HEK293 (cell line): ENCODE measurements around the gene COL5A1.
A peak's percentile ranks its signal among the peaks of the same experiment; 100 is the strongest.

ENCODE experiments used
- EGR2 ChIP-seq: fragments of 450-650 bp; formaldehyde crosslinking; IDR thresholded peaks from 2 replicates; pipeline ENCODE4 v1.5.1; 2016; ENCODE audit warnings: low read depth, missing biosample characterization, missing genetic modification characterization
- GLIS1 ChIP-seq: fragments of 450-650 bp; formaldehyde crosslinking; IDR thresholded peaks from 2 replicates; pipeline ENCODE4 v1.5.1; 2016; ENCODE audit warnings: missing biosample characterization, missing genetic modification characterization
- GLIS2 ChIP-seq: fragments of 450-650 bp; formaldehyde crosslinking; IDR thresholded peaks from 2 replicates; pipeline ENCODE4 v1.5.1; 2016; ENCODE audit warnings: missing biosample characterization, missing genetic modification characterization
- OSR2 ChIP-seq: fragments of 450-650 bp; formaldehyde crosslinking; IDR thresholded peaks from 2 replicates; pipeline ENCODE4 v1.5.1; 2016; ENCODE audit warnings: missing biosample characterization, missing genetic modification characterization
- PRDM1 ChIP-seq: fragments of 450-650 bp; formaldehyde crosslinking; IDR thresholded peaks from 2 replicates; pipeline ENCODE4; 2016; ENCODE audit warnings: missing biosample characterization, missing genetic modification characterization
- SCRT1 ChIP-seq: fragments of 450-650 bp; formaldehyde crosslinking; IDR thresholded peaks from 2 replicates; pipeline ENCODE4 v1.5.1; 2016; ENCODE audit warnings: missing biosample characterization, missing genetic modification characterization, borderline replicate concordance
- ZNF114 ChIP-seq: fragments of 450-650 bp; formaldehyde crosslinking; IDR thresholded peaks from 2 replicates; pipeline ENCODE4 v1.5.0; 2017; ENCODE audit warnings: missing biosample characterization, missing genetic modification characterization
- ZNF202 ChIP-seq: fragments of 450-650 bp; formaldehyde crosslinking; IDR thresholded peaks from 2 replicates; pipeline ENCODE4 v1.5.1; 2016; ENCODE audit warnings: missing biosample characterization, missing genetic modification characterization, borderline replicate concordance
- ZNF292 ChIP-seq: fragments of 450-650 bp; formaldehyde crosslinking; IDR thresholded peaks from 2 replicates; pipeline ENCODE4 v1.5.1; 2016; ENCODE audit warnings: low read depth, missing biosample characterization, missing genetic modification characterization, borderline replicate concordance
- ZNF324 ChIP-seq: fragments of 450-650 bp; formaldehyde crosslinking; IDR thresholded peaks from 2 replicates; pipeline ENCODE4 v1.5.1; 2016; ENCODE audit warnings: missing biosample characterization, missing genetic modification characterization
- ZNF529 ChIP-seq: fragments of 450-650 bp; formaldehyde crosslinking; IDR thresholded peaks from 2 replicates; pipeline ENCODE4 v1.5.1; 2017; ENCODE audit warnings: missing genetic modification characterization, missing biosample characterization; ENCODE audit not compliant: insufficient replicate concordance
- ZNF544 ChIP-seq: fragments of 450-650 bp; formaldehyde crosslinking; IDR thresholded peaks from 2 replicates; pipeline ENCODE4 v1.5.0; 2017; ENCODE audit warnings: missing biosample characterization, missing genetic modification characterization
- ZNF571 ChIP-seq: fragments of 450-650 bp; formaldehyde crosslinking; IDR thresholded peaks from 2 replicates; pipeline ENCODE4 v1.5.0; 2017; ENCODE audit warnings: missing biosample characterization, missing genetic modification characterization
- ZNF654 ChIP-seq: fragments of 450-650 bp; formaldehyde crosslinking; IDR thresholded peaks from 2 replicates; pipeline ENCODE4 v1.5.1; 2016; ENCODE audit warnings: low read depth, missing biosample characterization, missing genetic modification characterization
- ZNF670 ChIP-seq: fragments of 450-650 bp; formaldehyde crosslinking; IDR thresholded peaks from 2 replicates; pipeline ENCODE4 v1.5.1; 2016; ENCODE audit warnings: missing biosample characterization, missing genetic modification characterization, low read depth
- ZNF677 ChIP-seq: fragments of 450-650 bp; IDR thresholded peaks from 2 replicates; pipeline ENCODE4 v1.5.0; 2018; ENCODE audit warnings: missing biosample characterization, mild to moderate bottlenecking, missing genetic modification characterization, moderate library complexity
- TF ChIP-seq, protein P1 (sequence below): fragments of 450-650 bp; formaldehyde crosslinking; IDR thresholded peaks from 2 replicates; pipeline ENCODE4 v1.5.1; 2016; ENCODE audit warnings: missing biosample characterization, missing genetic modification characterization
- TF ChIP-seq, protein P2 (sequence below): fragments of 450-650 bp; formaldehyde crosslinking; IDR thresholded peaks from 2 replicates; pipeline ENCODE4 v1.5.1; 2016; ENCODE audit warnings: missing biosample characterization, missing genetic modification characterization, borderline replicate concordance
- TF ChIP-seq, protein P3 (sequence below): fragments of 450-650 bp; formaldehyde crosslinking; IDR thresholded peaks from 2 replicates; pipeline ENCODE4 v1.5.1; 2017; ENCODE audit warnings: missing biosample characterization, missing genetic modification characterization
- TF ChIP-seq, protein P4 (sequence below): fragments of 450-650 bp; formaldehyde crosslinking; IDR thresholded peaks from 2 replicates; pipeline ENCODE4 v1.5.1; 2016; ENCODE audit warnings: missing biosample characterization, missing genetic modification characterization
- TF ChIP-seq, protein P5 (sequence below): fragments of 450-650 bp; formaldehyde crosslinking; conservative IDR thresholded peaks from 2 replicates; pipeline ENCODE4 v1.5.1; 2016; ENCODE audit warnings: low read depth, missing biosample characterization, missing genetic modification characterization
- TF ChIP-seq, protein P6 (sequence below): fragments of 450-650 bp; formaldehyde crosslinking; IDR thresholded peaks from 2 replicates; pipeline ENCODE4 v1.5.1; 2016; ENCODE audit warnings: missing biosample characterization, missing genetic modification characterization, low read depth
- TF ChIP-seq, protein P7 (sequence below): fragments of 450-650 bp; formaldehyde crosslinking; IDR thresholded peaks from 2 replicates; pipeline ENCODE4 v1.5.1; 2016; ENCODE audit warnings: missing biosample characterization, missing genetic modification characterization

The COL5A1 gene

DNA sequence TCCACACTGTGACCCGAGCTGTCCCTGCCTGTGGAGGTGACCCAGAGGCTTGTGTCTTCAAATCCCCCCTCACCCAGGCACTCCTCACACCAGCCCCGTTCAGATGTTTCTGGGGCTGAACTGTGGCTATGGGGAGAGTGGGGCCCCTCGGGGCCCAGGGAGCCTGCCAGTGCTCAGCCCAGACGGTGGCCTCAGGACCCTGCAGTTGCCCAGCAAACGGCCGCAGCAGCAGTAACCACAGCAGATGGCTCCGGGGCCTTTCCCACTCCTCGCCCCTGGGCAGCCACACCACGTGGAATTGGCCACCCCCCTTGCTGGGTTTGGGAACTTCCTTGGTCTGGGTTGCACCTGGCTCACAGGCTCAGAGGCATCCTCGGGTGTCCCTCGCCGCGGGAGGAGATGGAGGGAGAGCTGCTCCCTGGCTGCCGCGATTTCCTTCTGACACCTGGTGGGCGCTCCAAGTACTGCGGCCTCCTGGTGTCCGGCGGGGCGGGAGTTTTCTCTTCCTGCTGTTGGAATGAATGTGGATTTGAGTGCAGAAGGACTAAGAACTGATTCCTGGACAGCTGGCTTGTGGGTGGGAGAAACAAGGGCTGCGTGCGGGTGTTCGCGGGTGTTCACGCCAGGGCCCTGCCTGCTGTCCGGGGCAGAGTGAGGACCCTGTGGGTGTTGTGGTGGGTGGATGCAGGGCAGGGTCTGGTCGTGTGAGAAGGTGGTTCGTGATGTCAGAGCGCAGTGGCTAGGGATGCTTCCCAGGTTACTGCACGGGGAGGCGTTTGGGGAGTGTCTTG lies 97.5 kb downstream of the COL5A1 start (continued):
- TF ChIP-seq, protein P1, sequence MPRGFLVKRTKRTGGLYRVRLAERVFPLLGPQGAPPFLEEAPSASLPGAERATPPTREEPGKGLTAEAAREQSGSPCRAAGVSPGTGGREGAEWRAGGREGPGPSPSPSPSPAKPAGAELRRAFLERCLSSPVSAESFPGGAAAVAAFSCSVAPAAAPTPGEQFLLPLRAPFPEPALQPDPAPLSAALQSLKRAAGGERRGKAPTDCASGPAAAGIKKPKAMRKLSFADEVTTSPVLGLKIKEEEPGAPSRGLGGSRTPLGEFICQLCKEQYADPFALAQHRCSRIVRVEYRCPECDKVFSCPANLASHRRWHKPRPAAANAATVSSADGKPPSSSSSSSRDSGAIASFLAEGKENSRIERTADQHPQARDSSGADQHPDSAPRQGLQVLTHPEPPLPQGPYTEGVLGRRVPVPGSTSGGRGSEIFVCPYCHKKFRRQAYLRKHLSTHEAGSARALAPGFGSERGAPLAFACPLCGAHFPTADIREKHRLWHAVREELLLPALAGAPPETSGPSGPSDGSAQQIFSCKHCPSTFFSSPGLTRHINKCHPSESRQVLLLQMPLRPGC (tag by site-specific recombination) = no peak
- TF ChIP-seq ZNF529 (tag by site-specific recombination) (no peak), GLIS2 (no peak), ZNF571 (tag by site-specific recombination) (no peak), ZNF677 (tag by site-specific recombination) (no peak), EGR2 (tag by site-specific recombination) (peak; percentile 98), ZNF202 (tag by site-specific recombination) (no peak), SCRT1 (tag by site-specific recombination) (no peak), OSR2 (tag by site-specific recombination) (no peak), ZNF544 (tag by site-specific recombination) (no peak), ZNF670 (tag by site-specific recombination) (no peak), ZNF114 (tag by site-specific recombination) (no peak), ZNF292 (tag by site-specific recombination) (no peak), ZNF324 (tag by site-specific recombination) (no peak), ZNF654 (tag by site-specific recombination) (peak; percentile 63), PRDM1 (tag by site-specific recombination) (no peak), GLIS1 (tag by site-specific recombination) (peak; percentile 48)
- TF ChIP-seq, protein P2, sequence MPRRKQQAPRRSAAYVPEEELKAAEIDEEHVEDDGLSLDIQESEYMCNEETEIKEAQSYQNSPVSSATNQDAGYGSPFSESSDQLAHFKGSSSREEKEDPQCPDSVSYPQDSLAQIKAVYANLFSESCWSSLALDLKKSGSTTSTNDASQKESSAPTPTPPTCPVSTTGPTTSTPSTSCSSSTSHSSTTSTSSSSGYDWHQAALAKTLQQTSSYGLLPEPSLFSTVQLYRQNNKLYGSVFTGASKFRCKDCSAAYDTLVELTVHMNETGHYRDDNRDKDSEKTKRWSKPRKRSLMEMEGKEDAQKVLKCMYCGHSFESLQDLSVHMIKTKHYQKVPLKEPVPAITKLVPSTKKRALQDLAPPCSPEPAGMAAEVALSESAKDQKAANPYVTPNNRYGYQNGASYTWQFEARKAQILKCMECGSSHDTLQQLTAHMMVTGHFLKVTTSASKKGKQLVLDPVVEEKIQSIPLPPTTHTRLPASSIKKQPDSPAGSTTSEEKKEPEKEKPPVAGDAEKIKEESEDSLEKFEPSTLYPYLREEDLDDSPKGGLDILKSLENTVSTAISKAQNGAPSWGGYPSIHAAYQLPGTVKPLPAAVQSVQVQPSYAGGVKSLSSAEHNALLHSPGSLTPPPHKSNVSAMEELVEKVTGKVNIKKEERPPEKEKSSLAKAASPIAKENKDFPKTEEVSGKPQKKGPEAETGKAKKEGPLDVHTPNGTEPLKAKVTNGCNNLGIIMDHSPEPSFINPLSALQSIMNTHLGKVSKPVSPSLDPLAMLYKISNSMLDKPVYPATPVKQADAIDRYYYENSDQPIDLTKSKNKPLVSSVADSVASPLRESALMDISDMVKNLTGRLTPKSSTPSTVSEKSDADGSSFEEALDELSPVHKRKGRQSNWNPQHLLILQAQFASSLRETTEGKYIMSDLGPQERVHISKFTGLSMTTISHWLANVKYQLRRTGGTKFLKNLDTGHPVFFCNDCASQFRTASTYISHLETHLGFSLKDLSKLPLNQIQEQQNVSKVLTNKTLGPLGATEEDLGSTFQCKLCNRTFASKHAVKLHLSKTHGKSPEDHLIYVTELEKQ (tag by site-specific recombination) = no peak
- TF ChIP-seq, protein P3, sequence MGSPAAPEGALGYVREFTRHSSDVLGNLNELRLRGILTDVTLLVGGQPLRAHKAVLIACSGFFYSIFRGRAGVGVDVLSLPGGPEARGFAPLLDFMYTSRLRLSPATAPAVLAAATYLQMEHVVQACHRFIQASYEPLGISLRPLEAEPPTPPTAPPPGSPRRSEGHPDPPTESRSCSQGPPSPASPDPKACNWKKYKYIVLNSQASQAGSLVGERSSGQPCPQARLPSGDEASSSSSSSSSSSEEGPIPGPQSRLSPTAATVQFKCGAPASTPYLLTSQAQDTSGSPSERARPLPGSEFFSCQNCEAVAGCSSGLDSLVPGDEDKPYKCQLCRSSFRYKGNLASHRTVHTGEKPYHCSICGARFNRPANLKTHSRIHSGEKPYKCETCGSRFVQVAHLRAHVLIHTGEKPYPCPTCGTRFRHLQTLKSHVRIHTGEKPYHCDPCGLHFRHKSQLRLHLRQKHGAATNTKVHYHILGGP (tag by site-specific recombination) = no peak
- TF ChIP-seq, protein P4, sequence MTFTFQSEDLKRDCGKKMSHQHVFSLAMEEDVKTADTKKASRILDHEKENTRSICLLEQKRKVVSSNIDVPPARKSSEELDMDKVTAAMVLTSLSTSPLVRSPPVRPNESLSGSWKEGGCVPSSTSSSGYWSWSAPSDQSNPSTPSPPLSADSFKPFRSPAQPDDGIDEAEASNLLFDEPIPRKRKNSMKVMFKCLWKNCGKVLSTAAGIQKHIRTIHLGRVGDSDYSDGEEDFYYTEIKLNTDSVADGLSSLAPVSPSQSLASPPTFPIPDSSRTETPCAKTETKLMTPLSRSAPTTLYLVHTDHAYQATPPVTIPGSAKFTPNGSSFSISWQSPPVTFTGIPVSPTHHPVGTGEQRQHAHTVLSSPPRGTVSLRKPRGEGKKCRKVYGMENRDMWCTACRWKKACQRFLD (tag by site-specific recombination) = no peak
- TF ChIP-seq, protein P5, sequence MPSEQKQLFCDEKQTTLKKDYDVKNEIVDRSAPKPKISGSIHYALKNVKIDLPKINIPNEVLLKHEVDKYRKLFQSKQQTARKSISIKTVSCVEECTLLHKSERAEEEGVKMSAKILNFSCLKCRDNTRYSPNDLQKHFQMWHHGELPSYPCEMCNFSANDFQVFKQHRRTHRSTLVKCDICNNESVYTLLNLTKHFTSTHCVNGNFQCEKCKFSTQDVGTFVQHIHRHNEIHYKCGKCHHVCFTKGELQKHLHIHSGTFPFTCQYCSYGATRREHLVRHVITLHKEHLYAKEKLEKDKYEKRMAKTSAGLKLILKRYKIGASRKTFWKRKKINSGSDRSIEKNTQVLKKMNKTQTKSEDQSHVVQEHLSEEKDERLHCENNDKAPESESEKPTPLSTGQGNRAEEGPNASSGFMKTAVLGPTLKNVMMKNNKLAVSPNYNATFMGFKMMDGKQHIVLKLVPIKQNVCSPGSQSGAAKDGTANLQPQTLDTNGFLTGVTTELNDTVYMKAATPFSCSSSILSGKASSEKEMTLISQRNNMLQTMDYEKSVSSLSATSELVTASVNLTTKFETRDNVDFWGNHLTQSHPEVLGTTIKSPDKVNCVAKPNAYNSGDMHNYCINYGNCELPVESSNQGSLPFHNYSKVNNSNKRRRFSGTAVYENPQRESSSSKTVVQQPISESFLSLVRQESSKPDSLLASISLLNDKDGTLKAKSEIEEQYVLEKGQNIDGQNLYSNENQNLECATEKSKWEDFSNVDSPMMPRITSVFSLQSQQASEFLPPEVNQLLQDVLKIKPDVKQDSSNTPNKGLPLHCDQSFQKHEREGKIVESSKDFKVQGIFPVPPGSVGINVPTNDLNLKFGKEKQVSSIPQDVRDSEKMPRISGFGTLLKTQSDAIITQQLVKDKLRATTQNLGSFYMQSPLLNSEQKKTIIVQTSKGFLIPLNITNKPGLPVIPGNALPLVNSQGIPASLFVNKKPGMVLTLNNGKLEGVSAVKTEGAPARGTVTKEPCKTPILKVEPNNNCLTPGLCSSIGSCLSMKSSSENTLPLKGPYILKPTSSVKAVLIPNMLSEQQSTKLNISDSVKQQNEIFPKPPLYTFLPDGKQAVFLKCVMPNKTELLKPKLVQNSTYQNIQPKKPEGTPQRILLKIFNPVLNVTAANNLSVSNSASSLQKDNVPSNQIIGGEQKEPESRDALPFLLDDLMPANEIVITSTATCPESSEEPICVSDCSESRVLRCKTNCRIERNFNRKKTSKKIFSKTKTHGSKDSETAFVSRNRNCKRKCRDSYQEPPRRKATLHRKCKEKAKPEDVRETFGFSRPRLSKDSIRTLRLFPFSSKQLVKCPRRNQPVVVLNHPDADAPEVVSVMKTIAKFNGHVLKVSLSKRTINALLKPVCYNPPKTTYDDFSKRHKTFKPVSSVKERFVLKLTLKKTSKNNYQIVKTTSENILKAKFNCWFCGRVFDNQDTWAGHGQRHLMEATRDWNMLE = no peak
- TF ChIP-seq, protein P6, sequence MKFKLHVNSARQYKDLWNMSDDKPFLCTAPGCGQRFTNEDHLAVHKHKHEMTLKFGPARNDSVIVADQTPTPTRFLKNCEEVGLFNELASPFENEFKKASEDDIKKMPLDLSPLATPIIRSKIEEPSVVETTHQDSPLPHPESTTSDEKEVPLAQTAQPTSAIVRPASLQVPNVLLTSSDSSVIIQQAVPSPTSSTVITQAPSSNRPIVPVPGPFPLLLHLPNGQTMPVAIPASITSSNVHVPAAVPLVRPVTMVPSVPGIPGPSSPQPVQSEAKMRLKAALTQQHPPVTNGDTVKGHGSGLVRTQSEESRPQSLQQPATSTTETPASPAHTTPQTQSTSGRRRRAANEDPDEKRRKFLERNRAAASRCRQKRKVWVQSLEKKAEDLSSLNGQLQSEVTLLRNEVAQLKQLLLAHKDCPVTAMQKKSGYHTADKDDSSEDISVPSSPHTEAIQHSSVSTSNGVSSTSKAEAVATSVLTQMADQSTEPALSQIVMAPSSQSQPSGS (tag by site-specific recombination) = no peak
- TF ChIP-seq, protein P7, sequence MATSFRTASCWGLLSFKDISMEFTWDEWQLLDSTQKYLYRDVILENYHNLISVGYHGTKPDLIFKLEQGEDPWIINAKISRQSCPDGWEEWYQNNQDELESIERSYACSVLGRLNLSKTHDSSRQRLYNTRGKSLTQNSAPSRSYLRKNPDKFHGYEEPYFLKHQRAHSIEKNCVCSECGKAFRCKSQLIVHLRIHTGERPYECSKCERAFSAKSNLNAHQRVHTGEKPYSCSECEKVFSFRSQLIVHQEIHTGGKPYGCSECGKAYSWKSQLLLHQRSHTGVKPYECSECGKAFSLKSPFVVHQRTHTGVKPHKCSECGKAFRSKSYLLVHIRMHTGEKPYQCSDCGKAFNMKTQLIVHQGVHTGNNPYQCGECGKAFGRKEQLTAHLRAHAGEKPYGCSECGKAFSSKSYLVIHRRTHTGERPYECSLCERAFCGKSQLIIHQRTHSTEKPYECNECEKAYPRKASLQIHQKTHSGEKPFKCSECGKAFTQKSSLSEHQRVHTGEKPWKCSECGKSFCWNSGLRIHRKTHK = no peak
